Measurements from ENCODE around the gene PTOV1. TPM values are rescaled to one million over a fixed set of nuclear protein-coding genes. Genes with fewer than 3 reads are reported as not detected.
A peak's percentile ranks its signal among the peaks of the same experiment; 100 is the strongest.

PTOV1 gene
- total and polyA plus RNA-seq, 2 of the 13 experiments (the other 11 are each of a cell fraction or from before 2014, with no cell fraction given): 63.5 to 68.5 TPM

DNA sequence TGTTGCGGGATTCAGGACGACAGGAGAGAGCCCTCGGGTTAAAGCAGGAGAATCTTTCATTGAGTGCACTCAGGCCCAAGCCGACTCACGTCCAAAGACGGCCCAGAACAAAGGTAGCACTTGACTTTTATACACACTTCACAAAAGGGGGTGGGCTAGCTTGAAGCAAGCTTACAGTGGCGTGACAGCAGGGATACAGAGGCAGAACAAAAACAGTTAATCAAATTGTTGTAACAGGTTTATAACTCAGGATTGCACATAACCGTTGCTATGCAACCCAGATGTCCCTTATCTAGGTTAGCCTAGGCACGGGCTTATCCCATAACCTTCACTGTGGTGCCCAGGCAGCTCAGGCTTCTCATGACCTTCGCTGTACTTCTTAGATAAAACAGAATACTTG is 30.8 kb upstream of the PTOV1 start:
- intact Hi-C loops (cut with micrococcal nuclease; ENCODE audit: unreplicated experiment) (no loop called here), in situ Hi-C loops (cut with HindIII; ENCODE audit: extremely low pct_ligation_motif_present, low pct_unique_long_range_greater_than_20kb) (no loop called here)
- Histone ChIP-seq H3K4me2 (ENCODE audit: low read depth, low read length) (no peak overlapping the region), H4K20me1 (ENCODE audit: insufficient read depth, low read length) (no peaks in the 10 kb centered on the region), H3K4me1 (ENCODE audit: insufficient read depth, low read length) (peaks cover 11% of the 10 kb centered on the region), H3K79me2 (ENCODE audit: insufficient read depth, low read length) (peaks cover 20% of the 10 kb centered on the region), H3K9ac (ENCODE audit: insufficient read depth, low read depth, low read length) (no peak overlapping the region), H3K27ac (ENCODE audit: extremely low read length, insufficient read depth, low read length) (no peak overlapping the region), H3K9me3 (ENCODE audit: low read length) (no peaks in the 10 kb centered on the region), H3K27me3 (ENCODE audit: control insufficient read depth in 1 of 2, insufficient read depth in 2 of 2, low read length in 2 of 2) (no peaks in the 10 kb centered on the region; a peak in 1 of 5 replicates), H3K36me3 (replicated peaks in 1 of 2; ENCODE audit: control insufficient read depth in 1 of 2, insufficient read depth in 2 of 2, low read length in 2 of 2) (peaks cover 4 to 13% of the 10 kb centered on the region in 2 experiments; a peak in 4 of 5 replicates), H2AFZ (ENCODE audit: low read length) (no peak overlapping the region), H3K4me3 (replicated peaks in 1 of 3; ENCODE audit: insufficient read depth in 1 of 3, low read depth in 2 of 3, low read length in 3 of 3) (no peak overlapping the region)
- DNase-seq (ENCODE audit: low spot score) (no peak), ATAC-seq (no peak), FAIRE-seq (no peak)
- 93% methylated on average over 10 of the region's 10 CpGs for whole genome bisulfite sequencing (ENCODE audit: low lambda C conversion rate)
- no peak for TF ChIP-seq NFKBIZ (CRISPR knock-in tag; IDR thresholded peaks at IDR 0.05)
- TF ChIP-seq XRCC5 (optimal IDR thresholded peaks at IDR 0.05; ENCODE audit: low read length): no peak
- no peak for TF ChIP-seq GATA4 (IDR thresholded peaks at IDR 0.05; ENCODE audit: borderline replicate concordance, low read depth)
- no peak for TF ChIP-seq ZNF788 (CRISPR knock-in tag; IDR thresholded peaks at IDR 0.05; ENCODE audit: borderline replicate concordance)
- TF ChIP-seq, protein P1, sequence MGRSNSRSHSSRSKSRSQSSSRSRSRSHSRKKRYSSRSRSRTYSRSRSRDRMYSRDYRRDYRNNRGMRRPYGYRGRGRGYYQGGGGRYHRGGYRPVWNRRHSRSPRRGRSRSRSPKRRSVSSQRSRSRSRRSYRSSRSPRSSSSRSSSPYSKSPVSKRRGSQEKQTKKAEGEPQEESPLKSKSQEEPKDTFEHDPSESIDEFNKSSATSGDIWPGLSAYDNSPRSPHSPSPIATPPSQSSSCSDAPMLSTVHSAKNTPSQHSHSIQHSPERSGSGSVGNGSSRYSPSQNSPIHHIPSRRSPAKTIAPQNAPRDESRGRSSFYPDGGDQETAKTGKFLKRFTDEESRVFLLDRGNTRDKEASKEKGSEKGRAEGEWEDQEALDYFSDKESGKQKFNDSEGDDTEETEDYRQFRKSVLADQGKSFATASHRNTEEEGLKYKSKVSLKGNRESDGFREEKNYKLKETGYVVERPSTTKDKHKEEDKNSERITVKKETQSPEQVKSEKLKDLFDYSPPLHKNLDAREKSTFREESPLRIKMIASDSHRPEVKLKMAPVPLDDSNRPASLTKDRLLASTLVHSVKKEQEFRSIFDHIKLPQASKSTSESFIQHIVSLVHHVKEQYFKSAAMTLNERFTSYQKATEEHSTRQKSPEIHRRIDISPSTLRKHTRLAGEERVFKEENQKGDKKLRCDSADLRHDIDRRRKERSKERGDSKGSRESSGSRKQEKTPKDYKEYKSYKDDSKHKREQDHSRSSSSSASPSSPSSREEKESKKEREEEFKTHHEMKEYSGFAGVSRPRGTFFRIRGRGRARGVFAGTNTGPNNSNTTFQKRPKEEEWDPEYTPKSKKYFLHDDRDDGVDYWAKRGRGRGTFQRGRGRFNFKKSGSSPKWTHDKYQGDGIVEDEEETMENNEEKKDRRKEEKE (IDR thresholded peaks at IDR 0.05): no peak
- no peak for TF ChIP-seq ZKSCAN1 (IDR thresholded peaks at IDR 0.05; ENCODE audit: low read length)
- TF ChIP-seq ZBTB1 (CRISPR knock-in tag; IDR thresholded peaks at IDR 0.05; ENCODE audit: borderline replicate concordance): no peak
- TF ChIP-seq, protein P2, sequence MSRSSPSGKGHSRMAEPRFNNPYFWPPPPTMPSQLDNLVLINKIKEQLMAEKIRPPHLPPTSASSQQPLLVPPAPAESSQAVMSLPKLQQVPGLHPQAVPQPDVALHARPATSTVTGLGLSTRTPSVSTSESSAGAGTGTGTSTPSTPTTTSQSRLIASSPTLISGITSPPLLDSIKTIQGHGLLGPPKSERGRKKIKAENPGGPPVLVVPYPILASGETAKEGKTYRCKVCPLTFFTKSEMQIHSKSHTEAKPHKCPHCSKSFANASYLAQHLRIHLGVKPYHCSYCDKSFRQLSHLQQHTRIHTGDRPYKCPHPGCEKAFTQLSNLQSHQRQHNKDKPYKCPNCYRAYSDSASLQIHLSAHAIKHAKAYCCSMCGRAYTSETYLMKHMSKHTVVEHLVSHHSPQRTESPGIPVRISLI (CRISPR knock-in tag; IDR thresholded peaks at IDR 0.05; ENCODE audit: borderline replicate concordance): no peak
- ChIA-PET POLR2A (no interaction called here), CTCF (ENCODE audit: low intra/inter-chr PET ratio, low total read pairs) (no interaction called here)
- BruUV-seq (replicated peaks): TSS peak; percentile 61

Data from HepG2 (cell line).